Neuronal stem cell (in vitro differentiated cells): ENCODE measurements around the gene TMEM256.

Experiments
- DNase-seq: peaks from one replicate; pipeline ENCODE4 v3.0.0-alpha.2; 2013; ENCODE audit warnings: low spot score
- H2AFZ ChIP-seq: one replicate; pipeline ENCODE4 v1.6.1; 2013; ENCODE audit warnings: mild to moderate bottlenecking, low read length, inconsistent platforms
- H2AK5ac ChIP-seq: 2 replicates; pipeline ENCODE4 v1.6.1; 2013; ENCODE audit warnings: low read depth, mild to moderate bottlenecking, inconsistent platforms, low read length, moderate library complexity, mixed read lengths
- H2BK120ac ChIP-seq: 2 replicates; pipeline ENCODE4 v1.6.1; 2013; ENCODE audit warnings: low read depth, mild to moderate bottlenecking, inconsistent platforms, low read length, moderate library complexity, mixed read lengths
- H2BK12ac ChIP-seq: one replicate; pipeline ENCODE4 v1.6.1; 2013; ENCODE audit warnings: low read length, inconsistent platforms
- H2BK15ac ChIP-seq: 2 replicates; pipeline ENCODE4 v1.6.1; 2013; ENCODE audit warnings: mild to moderate bottlenecking, low read length, inconsistent platforms, mixed read lengths
- H2BK5ac ChIP-seq: one replicate; pipeline ENCODE4 v1.6.1; 2013; ENCODE audit warnings: inconsistent platforms, mild to moderate bottlenecking, low read length, moderate library complexity
- H3K14ac ChIP-seq: one replicate; pipeline ENCODE4 v1.6.1; 2013; ENCODE audit warnings: low read length, inconsistent platforms
- H3K18ac ChIP-seq: 2 replicates; pipeline ENCODE4 v1.6.1; 2013; ENCODE audit warnings: low read length, inconsistent platforms
- H3K23ac ChIP-seq: 2 replicates; pipeline ENCODE4 v1.6.1; 2013; ENCODE audit warnings: low read depth, mild to moderate bottlenecking, mixed read lengths, low read length, inconsistent platforms; ENCODE audit not compliant: poor library complexity
- H3K27ac ChIP-seq: replicated peaks from 3 replicates; pipeline ENCODE4 v1.5.1; 2013; ENCODE audit warnings: low read length, inconsistent platforms
- H3K27me3 ChIP-seq, 3 experiments: 2 replicates each; pipeline ENCODE4 v1.6.1; 2013; ENCODE audit warnings: low read length in 3 of 3, mild to moderate bottlenecking in 2 of 3, inconsistent platforms in 1 of 3, low read depth in 1 of 3, mixed read lengths in 1 of 3, moderate library complexity in 1 of 3; ENCODE audit not compliant: control insufficient read depth in 3 of 3, insufficient read depth in 3 of 3
- H3K36me3 ChIP-seq, 2 donors: replicated peaks in 1 of 2; 2 replicates each; pipeline ENCODE4 v1.6.1; 2013; ENCODE audit warnings: low read length in 2 of 2; ENCODE audit not compliant: control insufficient read depth in 2 of 2, insufficient read depth in 2 of 2
- H3K4ac ChIP-seq: 2 replicates; pipeline ENCODE4 v1.6.1; 2013; ENCODE audit warnings: inconsistent platforms, mild to moderate bottlenecking, low read length, moderate library complexity
- H3K4me1 ChIP-seq, 2 donors: 1 replicate in 1 of 2; 2 replicates in 1 of 2; pipeline ENCODE4 v1.6.1; 2013; ENCODE audit warnings: low read length in 2 of 2, low read depth in 1 of 2; ENCODE audit not compliant: control insufficient read depth in 2 of 2, insufficient read depth in 1 of 2
- H3K4me2 ChIP-seq: one replicate; pipeline ENCODE4 v1.6.1; 2013; ENCODE audit warnings: mild to moderate bottlenecking, low read length, inconsistent platforms; ENCODE audit not compliant: insufficient read depth, poor library complexity, severe bottlenecking
- H3K4me3 ChIP-seq, 2 donors: 2 replicates each; pipeline ENCODE4 v1.5.1; 2013; ENCODE audit warnings: low read length in 2 of 2, mild to moderate bottlenecking in 2 of 2, inconsistent platforms in 1 of 2, moderate library complexity in 1 of 2
- H3K79me1 ChIP-seq: one replicate; pipeline ENCODE4 v1.6.1; 2013; ENCODE audit warnings: low read depth, mild to moderate bottlenecking, inconsistent platforms, low read length, moderate library complexity
- H3K9ac ChIP-seq: one replicate; pipeline ENCODE4 v1.6.1; 2013; ENCODE audit warnings: mild to moderate bottlenecking, low read depth, low read length, inconsistent platforms; ENCODE audit not compliant: poor library complexity
- H3K9me3 ChIP-seq, 2 donors: replicated peaks in 1 of 2; 2 replicates each; pipeline versions ENCODE3 to v1.6.1; 2013; ENCODE audit warnings: low read length in 2 of 2, mild to moderate bottlenecking in 2 of 2, inconsistent platforms in 1 of 2, low read depth in 1 of 2, mixed read lengths in 1 of 2, moderate library complexity in 1 of 2; ENCODE audit not compliant: control insufficient read depth in 2 of 2, insufficient read depth in 1 of 2
- H4K8ac ChIP-seq: one replicate; pipeline ENCODE4 v1.6.1; 2013; ENCODE audit warnings: low read depth, mild to moderate bottlenecking, inconsistent platforms, low read length, moderate library complexity
- H4K91ac ChIP-seq: one replicate; pipeline ENCODE4 v1.6.1; 2013; ENCODE audit warnings: low read length, low read depth, mild to moderate bottlenecking, inconsistent platforms; ENCODE audit not compliant: poor library complexity
- WGBS, 2 donors: extraction: QIAGEN DNeasy Blood & Tissue Kit; methylation state at CpG; one replicate each; pipeline ENCODE4 v1.1.7; 2013; ENCODE audit warnings: missing lambda C conversion rate in 2 of 2, mixed read lengths in 1 of 2; ENCODE audit not compliant: insufficient read length in 2 of 2, insufficient replicate concordance in 1 of 2; ENCODE audit errors: extremely low coverage in 2 of 2; 5-methylcytosine and 5-hydroxymethylcytosine counted together

Gene TMEM256

GRCh38 chr17:7423679-7424078 lies 19.8 kb upstream of the TMEM256 start:
- no peaks in the 10 kb centered on the region for H3K27me3 ChIP-seq
- H3K79me1 ChIP-seq, result peaks cover 3% of the 10 kb centered on the region
- H3K14ac ChIP-seq, result no peak overlapping the region
- WGBS, 2 donors, result no CpG with 5 or more reads among the region's 4 CpGs
- peaks cover 0 to 3% of the 10 kb centered on the region in 2 donors for H3K36me3 ChIP-seq
- no peak overlapping the region for H3K27ac ChIP-seq
- DNase-seq, result no peak
- H3K4me1 ChIP-seq, result peaks cover 20 to 28% of the 10 kb centered on the region in 2 donors
- no peaks in the 10 kb centered on the region for H3K9me3 ChIP-seq
- H3K4me3 ChIP-seq, result no peak overlapping the region
- no peak overlapping the region for H4K8ac ChIP-seq
- H4K91ac ChIP-seq, result no peak overlapping the region
- H2BK15ac ChIP-seq, result no peak overlapping the region
- no peak overlapping the region for H2BK12ac ChIP-seq
- no peak overlapping the region for H2AK5ac ChIP-seq
- no peak overlapping the region for H3K4me2 ChIP-seq
- no peak overlapping the region for H3K18ac ChIP-seq
- no peak overlapping the region for H3K4ac ChIP-seq
- no peak overlapping the region for H2BK5ac ChIP-seq
- no peak overlapping the region for H2AFZ ChIP-seq
- no peak overlapping the region for H3K9ac ChIP-seq
- H3K23ac ChIP-seq, result no peak overlapping the region
- no peak overlapping the region for H2BK120ac ChIP-seq

GRCh38 chr17:7421186-7421585 lies 17.3 kb upstream of the TMEM256 start:
- Histone ChIP-seq H2BK120ac (peak overlapping the region; percentile 6), H3K14ac (no peak overlapping the region), H2AFZ (no peak overlapping the region), H4K8ac (no peak overlapping the region), H3K4me1 (peaks cover 26 to 38% of the 10 kb centered on the region in 2 donors), H3K9me3 (no peaks in the 10 kb centered on the region), H3K18ac (peak overlapping the region; percentile 15), H2AK5ac (peak overlapping the region; percentile 95), H3K4me2 (no peak overlapping the region), H3K23ac (peak overlapping the region; percentile 6), H3K4me3 (no peak overlapping the region), H3K9ac (no peak overlapping the region), H2BK12ac (peak overlapping the region; percentile 19), H4K91ac (peak overlapping the region; percentile 9), H3K27me3 (no peaks in the 10 kb centered on the region), H3K79me1 (peaks cover under 1% of the 10 kb centered on the region), H3K36me3 (peaks cover 12 to 25% of the 10 kb centered on the region in 2 donors), H3K27ac (no peak overlapping the region), H2BK5ac (no peak overlapping the region), H2BK15ac (peak overlapping the region; percentile 13), H3K4ac (no peak overlapping the region)
- no CpG with 5 or more reads among the region's 16 CpGs for WGBS, 2 donors
- DNase-seq, result no peak

- peak within 1 kb of the TSS; percentile 96 for H3K14ac ChIP-seq
- H2AK5ac ChIP-seq, result peak within 1 kb of the TSS; percentile 95
- peak within 1 kb of the TSS; percentile 32 for H4K91ac ChIP-seq
- no peak within 1 kb of the TSS for H3K4me3 ChIP-seq
- WGBS, 2 donors, result no CpG with 5 or more reads among the region's 17 CpGs
- H3K36me3 ChIP-seq, result peaks cover 22 to 37% of the 10 kb centered on the region in 2 donors
- peak within 1 kb of the TSS; percentile 41 for H3K4me2 ChIP-seq
- H3K18ac ChIP-seq, result peak within 1 kb of the TSS; percentile 99
- H3K9ac ChIP-seq, result peak within 1 kb of the TSS; percentile 84
- peaks cover 26 to 38% of the 10 kb centered on the region in 2 donors for H3K4me1 ChIP-seq
- peak within 1 kb of the TSS; percentile 65 for H2BK12ac ChIP-seq
- H3K9me3 ChIP-seq, result no peaks in the 10 kb centered on the region
- H3K27ac ChIP-seq, result peak within 1 kb of the TSS; percentile 51
- peak within 1 kb of the TSS; percentile 13 for H2BK15ac ChIP-seq
- H3K4ac ChIP-seq, result peak within 1 kb of the TSS; percentile 94
- peaks cover 4% of the 10 kb centered on the region for H3K79me1 ChIP-seq
- peak within 1 kb of the TSS; percentile 6 for H2BK120ac ChIP-seq
- H2AFZ ChIP-seq, result no peak within 1 kb of the TSS
- no peak within 1 kb of the TSS for H4K8ac ChIP-seq
- H2BK5ac ChIP-seq, result peak within 1 kb of the TSS; percentile 71
- peak; percentile 87 for DNase-seq
- H3K27me3 ChIP-seq, result no peaks in the 10 kb centered on the region
- peak within 1 kb of the TSS; percentile 52 for H3K23ac ChIP-seq
Observed at GRCh38 chr17:7419819-7420610, 16.1 kb upstream of the TMEM256 start, which contains the start of gene SPEM1. TSS of gene SPEM1 (plus strand) at chr17:7420324. CDS start at chr17:7420385, 61 bp downstream.

- H3K14ac ChIP-seq, result no peak overlapping the region
- peaks cover 4% of the 10 kb centered on the region for H3K79me1 ChIP-seq
- H3K4me2 ChIP-seq, result no peak overlapping the region
- no peak overlapping the region for H2BK15ac ChIP-seq
- peak overlapping the region; percentile 43 for H3K27ac ChIP-seq
- peak overlapping the region; percentile 2 for H3K9ac ChIP-seq
- no peak overlapping the region for H4K91ac ChIP-seq
- no peak overlapping the region for H4K8ac ChIP-seq
- H3K4me3 ChIP-seq, result no peak overlapping the region
- H2AFZ ChIP-seq, result no peak overlapping the region
- no peaks in the 10 kb centered on the region for H3K27me3 ChIP-seq
- no peak overlapping the region for H3K23ac ChIP-seq
- no peak overlapping the region for H3K4ac ChIP-seq
- H2BK120ac ChIP-seq, result no peak overlapping the region
- H3K9me3 ChIP-seq, result no peaks in the 10 kb centered on the region
- peak overlapping the region; percentile 9 for H2AK5ac ChIP-seq
- no peak for DNase-seq
- peak overlapping the region; percentile 7 for H2BK5ac ChIP-seq
- H3K18ac ChIP-seq, result peak overlapping the region; percentile 49
- peaks cover 26 to 38% of the 10 kb centered on the region in 2 donors for H3K4me1 ChIP-seq
- H2BK12ac ChIP-seq, result peak overlapping the region; percentile 82
- no CpG with 5 or more reads among the region's 18 CpGs for whole genome bisulfite sequencing, 2 donors
- H3K36me3 ChIP-seq, result peaks cover 30 to 51% of the 10 kb centered on the region in 2 donors
Observed at GRCh38 chr17:7418472-7419152, 14.7 kb upstream of the TMEM256 start.
